Measurements from ENCODE around the gene LIME1. TPM values are rescaled to one million over a fixed set of nuclear protein-coding genes. Genes with fewer than 3 reads are reported as not detected.

Gene LIME1
- total RNA-seq, 6 experiments from 2014 or later = 37.0 to 118 (median 65.5) TPM

- peak; percentile 91 to 96 (median 93) for ATAC-seq
- WGBS (ENCODE audit: insufficient coverage, low coverage, low lambda C conversion rate, missing lambda C conversion rate) = no CpG with 5 or more reads among the region's 98 CpGs
- H3K4me1 ChIP-seq = peaks cover 0 to 18% (median 4%) of the 10 kb centered on the region in 4 donors
- H3K4me3 ChIP-seq = peak within 1 kb of the TSS; percentile 98 to 99 (median 99)
- peak within 1 kb of the TSS; percentile 67 to 86 (median 79) for H3K27ac ChIP-seq
- H3K27me3 ChIP-seq = no peaks in the 10 kb centered on the region
- peaks cover 0 to 24% (median 9%) of the 10 kb centered on the region in 4 donors for H3K36me3 ChIP-seq
- DNase-seq = peak; percentile 93 to 95 (median 95)
- intact Hi-C loops (cut with DNase I) = no loop called here
- TF ChIP-seq POLR2A (IDR thresholded peaks at IDR 0.05) (peak; percentile 33), CTCF (IDR thresholded peaks at IDR 0.05) (no peak)
- no peaks in the 10 kb centered on the region for H3K9me3 ChIP-seq
Measured at GRCh38 chr20:63707558-63708300, 28.7 kb upstream of the LIME1 start, which contains the start of the genes ARFRP1 and ZGPAT. Gene ARFRP1, minus strand, starts transcription at chr20:63707976. Its CDS starts 885 bp downstream, at chr20:63707091. Gene ZGPAT, plus strand, starts transcription at chr20:63708039. Its CDS starts 542 bp downstream, at chr20:63708581.

DNA sequence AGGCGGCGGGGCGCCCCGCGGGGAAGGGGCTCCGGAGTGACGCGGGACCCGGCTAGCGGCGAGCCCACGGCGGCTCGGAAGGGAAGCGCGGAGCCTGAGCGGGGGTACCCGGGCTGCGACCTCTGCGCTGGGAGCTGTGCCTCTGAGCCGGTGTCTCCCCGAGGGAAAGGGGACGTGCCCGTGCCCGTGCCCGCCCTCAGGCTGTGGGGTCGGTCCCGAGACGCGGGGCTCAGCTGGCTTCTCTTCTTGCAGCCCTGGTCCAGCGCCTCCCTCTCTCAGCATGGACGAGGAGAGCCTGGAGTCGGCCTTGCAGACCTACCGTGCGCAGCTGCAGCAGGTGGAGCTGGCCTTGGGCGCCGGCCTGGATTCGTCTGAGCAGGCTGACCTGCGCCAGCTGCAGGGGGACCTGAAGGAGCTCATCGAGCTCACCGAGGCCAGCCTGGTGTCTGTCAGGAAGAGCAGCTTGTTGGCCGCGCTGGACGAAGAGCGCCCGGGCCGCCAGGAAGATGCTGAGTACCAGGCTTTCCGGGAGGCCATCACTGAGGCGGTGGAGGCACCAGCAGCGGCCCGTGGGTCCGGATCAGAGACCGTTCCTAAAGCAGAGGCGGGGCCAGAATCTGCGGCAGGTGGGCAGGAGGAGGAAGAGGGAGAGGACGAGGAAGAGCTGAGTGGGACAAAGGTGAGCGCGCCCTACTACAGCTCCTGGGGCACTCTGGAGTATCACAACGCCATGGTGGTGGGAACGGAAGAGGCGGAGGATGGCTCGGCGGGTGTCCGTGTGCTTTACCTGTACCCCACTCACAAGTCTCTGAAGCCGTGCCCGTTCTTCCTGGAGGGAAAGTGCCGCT, 27.9 kb upstream of the LIME1 start:
- WGBS (ENCODE audit: insufficient coverage, low coverage, low lambda C conversion rate, missing lambda C conversion rate) = 26% methylated on average over 19 of the region's 67 CpGs
- DNase-seq (peak; percentile 28 to 61 (median 56)), ATAC-seq (no peak)
- intact Hi-C loops (cut with DNase I) = no loop called here
- peak overlapping the region; percentile 98 to 99 (median 99) for H3K4me3 ChIP-seq
- TF ChIP-seq POLR2A (IDR thresholded peaks at IDR 0.05) = no peak
- TF ChIP-seq CTCF (IDR thresholded peaks at IDR 0.05) = no peak
- peaks cover 0 to 24% (median 9%) of the 10 kb centered on the region in 4 donors for H3K36me3 ChIP-seq
- H3K27me3 ChIP-seq = no peaks in the 10 kb centered on the region
- H3K4me1 ChIP-seq = peaks cover 0 to 18% (median 4%) of the 10 kb centered on the region in 4 donors
- peak overlapping the region in 2 of 3 donors; percentile 79 to 86 for H3K27ac ChIP-seq
- no peaks in the 10 kb centered on the region for H3K9me3 ChIP-seq

DNA sequence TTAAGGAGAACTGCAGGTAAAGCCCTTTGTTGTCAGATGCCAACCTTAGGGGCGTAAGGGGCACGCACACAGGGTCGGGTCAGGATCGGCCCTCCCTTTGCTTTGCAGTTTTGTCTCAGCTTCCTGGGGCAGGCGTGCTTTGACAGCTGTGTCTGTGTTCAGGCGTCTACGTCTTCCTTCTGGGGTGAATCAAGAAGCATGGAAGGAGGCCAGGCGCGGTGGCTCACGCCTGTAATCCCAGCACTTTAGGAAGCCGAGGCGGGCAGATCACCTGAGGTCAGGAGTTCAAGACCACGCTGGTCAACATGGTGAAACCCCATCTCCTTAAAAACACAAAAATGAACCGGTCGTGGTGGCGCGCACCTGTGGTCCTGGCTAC, 27.3 kb upstream of the LIME1 start:
- Histone ChIP-seq H3K9me3 (no peaks in the 10 kb centered on the region), H3K4me3 (no peak overlapping the region), H3K36me3 (peaks cover 0 to 23% (median 8%) of the 10 kb centered on the region in 4 donors), H3K27ac (no peak overlapping the region), H3K27me3 (no peaks in the 10 kb centered on the region), H3K4me1 (peaks cover 0 to 18% (median 4%) of the 10 kb centered on the region in 4 donors)
- intact Hi-C loops (cut with DNase I) = no loop called here
- ATAC-seq (no peak), DNase-seq (peak in 2 of 3 donors; percentile 14 to 32)
- no peak for TF ChIP-seq CTCF (IDR thresholded peaks at IDR 0.05)
- TF ChIP-seq POLR2A (IDR thresholded peaks at IDR 0.05) = no peak
- WGBS (ENCODE audit: insufficient coverage, low coverage, low lambda C conversion rate, missing lambda C conversion rate) = 82% methylated on average over 9 of the region's 17 CpGs

GRCh38 chr20:63711085-63711645, 25.3 kb upstream of the LIME1 start:
- H3K4me3 ChIP-seq = no peak overlapping the region
- no peak overlapping the region for H3K27ac ChIP-seq
- ATAC-seq (no peak), DNase-seq (peak in 1 of 3 donors; percentile 11)
- H3K4me1 ChIP-seq = peaks cover 0 to 17% (median 4%) of the 10 kb centered on the region in 4 donors
- TF ChIP-seq POLR2A (IDR thresholded peaks at IDR 0.05) (no peak), CTCF (IDR thresholded peaks at IDR 0.05) (no peak)
- H3K27me3 ChIP-seq = no peaks in the 10 kb centered on the region
- no peaks in the 10 kb centered on the region for H3K9me3 ChIP-seq
- H3K36me3 ChIP-seq = peaks cover 0 to 4% (median 3%) of the 10 kb centered on the region in 4 donors
- WGBS (ENCODE audit: insufficient coverage, low coverage, low lambda C conversion rate, missing lambda C conversion rate) = 65% methylated on average over 6 of the region's 12 CpGs
- intact Hi-C loops (cut with DNase I) = no loop called here
